ENCODE data around the gene CGNL1. TPM values are rescaled to one million over a fixed set of nuclear protein-coding genes. Genes with fewer than 3 reads are reported as not detected.
A peak's percentile ranks its signal among the peaks of the same experiment; 100 is the strongest.

The CGNL1 gene
- total RNA-seq, 1 donor from 2014 or later: 11.0 TPM

- H3K27me3 Mint-ChIP-seq (ENCODE audit: low read depth, unreplicated experiment): peaks cover 23% of the 10 kb centered on the region
- no peak overlapping the region for H3K9ac ChIP-seq (ENCODE audit: low read length)
- H3K9me3 Mint-ChIP-seq (ENCODE audit: unreplicated experiment): no peaks in the 10 kb centered on the region
- H3K79me2 ChIP-seq (ENCODE audit: insufficient read depth, low read length): no peaks in the 10 kb centered on the region
- no peaks in the 10 kb centered on the region for H3K36me3 Mint-ChIP-seq (ENCODE audit: low read depth, unreplicated experiment)
- H3K27me3 ChIP-seq (ENCODE audit: insufficient read depth, low read length): peaks cover 23% of the 10 kb centered on the region
- peaks cover 7% of the 10 kb centered on the region for H3K4me1 Mint-ChIP-seq (ENCODE audit: low read depth, unreplicated experiment)
- H3K9me3 ChIP-seq (ENCODE audit: insufficient read depth, low read depth, low read length): no peaks in the 10 kb centered on the region
- peaks cover 8% of the 10 kb centered on the region for H3K4me1 ChIP-seq (ENCODE audit: insufficient read depth, low read length)
- no peak overlapping the region for H3K4me3 ChIP-seq (ENCODE audit: insufficient read depth, low read depth, low read length)
- H4K20me1 ChIP-seq (ENCODE audit: insufficient read depth, low read length): no peaks in the 10 kb centered on the region
- no peak overlapping the region for H3K27ac ChIP-seq (ENCODE audit: low read depth, low read length)
- DNase-seq (ENCODE audit: low read depth): no peak
- H3K4me3 Mint-ChIP-seq (ENCODE audit: unreplicated experiment): no peak overlapping the region
- no peak overlapping the region for H2AFZ ChIP-seq (ENCODE audit: low read depth, low read length)
- no peak overlapping the region for H3K4me2 ChIP-seq (ENCODE audit: low read length)
- TF ChIP-seq EZH2 (IDR thresholded peaks at IDR 0.05; ENCODE audit: insufficient read depth, low read length) (no peak), CTCF (IDR thresholded peaks at IDR 0.05; ENCODE audit: insufficient read depth, low read depth, low read length) (no peak)
- H3K27ac Mint-ChIP-seq (ENCODE audit: unreplicated experiment): no peak overlapping the region
- no peak for FAIRE-seq
- no peaks in the 10 kb centered on the region for H3K36me3 ChIP-seq (ENCODE audit: insufficient read depth, low read length)
Measured at GRCh38 chr15:57373882-57374276, 2.4 kb upstream of the CGNL1 start.

- TF ChIP-seq EZH2 (IDR thresholded peaks at IDR 0.05; ENCODE audit: insufficient read depth, low read length): peak; percentile 46
- no peak for TF ChIP-seq CTCF (IDR thresholded peaks at IDR 0.05; ENCODE audit: insufficient read depth, low read depth, low read length)
- Mint-ChIP-seq H3K9me3 (ENCODE audit: unreplicated experiment) (no peaks in the 10 kb centered on the region), H3K27ac (ENCODE audit: unreplicated experiment) (peak overlapping the region; percentile 34), H3K27me3 (ENCODE audit: low read depth, unreplicated experiment) (peaks cover 26% of the 10 kb centered on the region), H3K36me3 (ENCODE audit: low read depth, unreplicated experiment) (no peaks in the 10 kb centered on the region), H3K4me3 (ENCODE audit: unreplicated experiment) (peak overlapping the region; percentile 89), H3K4me1 (ENCODE audit: low read depth, unreplicated experiment) (peaks cover 7% of the 10 kb centered on the region)
- no peaks in the 10 kb centered on the region for H4K20me1 ChIP-seq (ENCODE audit: insufficient read depth, low read length)
- DNase-seq (ENCODE audit: low read depth): no peak
- H3K36me3 ChIP-seq (ENCODE audit: insufficient read depth, low read length): no peaks in the 10 kb centered on the region
- peak overlapping the region; percentile 58 for H3K4me3 ChIP-seq (ENCODE audit: insufficient read depth, low read depth, low read length)
- peak overlapping the region; percentile 86 for H3K4me2 ChIP-seq (ENCODE audit: low read length)
- FAIRE-seq: no peak
- peaks cover 23% of the 10 kb centered on the region for H3K27me3 ChIP-seq (ENCODE audit: insufficient read depth, low read length)
- peak overlapping the region; percentile 84 for H2AFZ ChIP-seq (ENCODE audit: low read depth, low read length)
- H3K27ac ChIP-seq (ENCODE audit: low read depth, low read length): no peak overlapping the region
- H3K9me3 ChIP-seq (ENCODE audit: insufficient read depth, low read depth, low read length): no peaks in the 10 kb centered on the region
- H3K79me2 ChIP-seq (ENCODE audit: insufficient read depth, low read length): no peaks in the 10 kb centered on the region
- H3K9ac ChIP-seq (ENCODE audit: low read length): peak overlapping the region; percentile 68
- H3K4me1 ChIP-seq (ENCODE audit: insufficient read depth, low read length): peaks cover 8% of the 10 kb centered on the region
Measured at GRCh38 chr15:57376696-57377477, 582 bp downstream of the CGNL1 start.

- Mint-ChIP-seq H3K27ac (ENCODE audit: unreplicated experiment) (no peak overlapping the region), H3K36me3 (ENCODE audit: low read depth, unreplicated experiment) (no peaks in the 10 kb centered on the region), H3K9me3 (ENCODE audit: unreplicated experiment) (no peaks in the 10 kb centered on the region), H3K4me3 (ENCODE audit: unreplicated experiment) (peak overlapping the region; percentile 89), H3K27me3 (ENCODE audit: low read depth, unreplicated experiment) (peaks cover 23% of the 10 kb centered on the region), H3K4me1 (ENCODE audit: low read depth, unreplicated experiment) (peaks cover 7% of the 10 kb centered on the region)
- Histone ChIP-seq H3K36me3 (ENCODE audit: insufficient read depth, low read length) (no peaks in the 10 kb centered on the region), H2AFZ (ENCODE audit: low read depth, low read length) (no peak overlapping the region), H3K4me3 (ENCODE audit: insufficient read depth, low read depth, low read length) (no peak overlapping the region), H4K20me1 (ENCODE audit: insufficient read depth, low read length) (no peaks in the 10 kb centered on the region), H3K79me2 (ENCODE audit: insufficient read depth, low read length) (no peaks in the 10 kb centered on the region), H3K4me1 (ENCODE audit: insufficient read depth, low read length) (peaks cover 8% of the 10 kb centered on the region), H3K9me3 (ENCODE audit: insufficient read depth, low read depth, low read length) (no peaks in the 10 kb centered on the region), H3K9ac (ENCODE audit: low read length) (no peak overlapping the region), H3K27ac (ENCODE audit: low read depth, low read length) (no peak overlapping the region), H3K27me3 (ENCODE audit: insufficient read depth, low read length) (peaks cover 23% of the 10 kb centered on the region), H3K4me2 (ENCODE audit: low read length) (peak overlapping the region; percentile 86)
- no peak for FAIRE-seq
- no peak for DNase-seq (ENCODE audit: low read depth)
- TF ChIP-seq EZH2 (IDR thresholded peaks at IDR 0.05; ENCODE audit: insufficient read depth, low read length): no peak
- no peak for TF ChIP-seq CTCF (IDR thresholded peaks at IDR 0.05; ENCODE audit: insufficient read depth, low read depth, low read length)
Measured at GRCh38 chr15:57377478-57377847, 1.2 kb downstream of the CGNL1 start.

All from astrocyte (in vitro differentiated cells and primary cell).